ENCODE data around the gene QARS1. TPM values are rescaled to one million over a fixed set of nuclear protein-coding genes. Genes with fewer than 3 reads are reported as not detected.

QARS1 gene
- total RNA-seq, 1 donor from 2014 or later = 185 TPM

- Mint-ChIP-seq H3K27ac (no peak overlapping the region), H3K9me3 (no peaks in the 10 kb centered on the region), H3K36me3 (ENCODE audit: low read depth) (peaks cover 27% of the 10 kb centered on the region), H3K4me1 (ENCODE audit: low read depth) (no peaks in the 10 kb centered on the region), H3K27me3 (ENCODE audit: insufficient read depth) (no peaks in the 10 kb centered on the region), H3K4me3 (no peak overlapping the region)
- no peak for DNase-seq (ENCODE audit: low spot score)
- intact Hi-C loops (cut with micrococcal nuclease) = no loop called here
These were observed 28.4 kb downstream of the QARS1 start for GRCh38 chr3:49076116-49076515.

- no peaks in the 10 kb centered on the region for H3K27me3 Mint-ChIP-seq (ENCODE audit: insufficient read depth)
- H3K4me3 Mint-ChIP-seq = no peak overlapping the region
- DNase-seq (ENCODE audit: low spot score) = no peak
- intact Hi-C loops (cut with micrococcal nuclease) = no loop called here
- H3K9me3 Mint-ChIP-seq = no peaks in the 10 kb centered on the region
- H3K27ac Mint-ChIP-seq = no peak overlapping the region
- peaks cover 30% of the 10 kb centered on the region for H3K36me3 Mint-ChIP-seq (ENCODE audit: low read depth)
- no peaks in the 10 kb centered on the region for H3K4me1 Mint-ChIP-seq (ENCODE audit: low read depth)
These were observed 46.5 kb downstream of the QARS1 start for GRCh38 chr3:49058011-49058410.

- Mint-ChIP-seq H3K27me3 (ENCODE audit: insufficient read depth) (no peaks in the 10 kb centered on the region), H3K36me3 (ENCODE audit: low read depth) (peaks cover 32% of the 10 kb centered on the region), H3K27ac (no peak overlapping the region), H3K4me1 (ENCODE audit: low read depth) (no peaks in the 10 kb centered on the region), H3K9me3 (no peaks in the 10 kb centered on the region), H3K4me3 (no peak overlapping the region)
- intact Hi-C loops (cut with micrococcal nuclease) = no loop called here
- no peak for DNase-seq (ENCODE audit: low spot score)
These were observed 47.3 kb downstream of the QARS1 start for GRCh38 chr3:49057268-49057667.

- Mint-ChIP-seq H3K4me1 (ENCODE audit: low read depth) (no peaks in the 10 kb centered on the region), H3K27ac (no peak overlapping the region), H3K9me3 (no peaks in the 10 kb centered on the region), H3K4me3 (no peak overlapping the region), H3K36me3 (ENCODE audit: low read depth) (peaks cover 44% of the 10 kb centered on the region), H3K27me3 (ENCODE audit: insufficient read depth) (no peaks in the 10 kb centered on the region)
- intact Hi-C loops (cut with micrococcal nuclease) = no loop called here
- DNase-seq (ENCODE audit: low spot score) = no peak
These were observed 50.2 kb downstream of the QARS1 start for GRCh38 chr3:49054344-49054862.

- Mint-ChIP-seq H3K27me3 (ENCODE audit: insufficient read depth) (no peaks in the 10 kb centered on the region), H3K27ac (no peak overlapping the region), H3K4me1 (ENCODE audit: low read depth) (no peaks in the 10 kb centered on the region), H3K36me3 (ENCODE audit: low read depth) (peaks cover 44% of the 10 kb centered on the region), H3K4me3 (no peak overlapping the region), H3K9me3 (no peaks in the 10 kb centered on the region)
- DNase-seq (ENCODE audit: low spot score) = no peak
- intact Hi-C loops (cut with micrococcal nuclease) = no loop called here
These were observed 51.0 kb downstream of the QARS1 start for GRCh38 chr3:49053543-49053942.

Other genes starting within 250 kb of the QARS1 start
- gene SLC25A20, start 205.9 kb downstream of the QARS1 start, total RNA-seq = 15.9 and 17.4 TPM in 2 replicates
- 179 and 180 TPM in 2 replicates for gene ARIH2, start 185.9 kb downstream of the QARS1 start, total RNA-seq
- gene P4HTM, start 114.5 kb downstream of the QARS1 start, total RNA-seq = 34.5 and 36.8 TPM in 2 replicates
- 143 and 145 TPM in 2 replicates for gene WDR6, start 97.4 kb downstream of the QARS1 start, total RNA-seq
- gene DALRD3, start 86.2 kb downstream of the QARS1 start, total RNA-seq = 35.7 and 37.4 TPM in 2 replicates
- gene NDUFAF3, start 82.6 kb downstream of the QARS1 start, total RNA-seq = 126 and 129 TPM in 2 replicates
- gene IMPDH2, start 75.4 kb downstream of the QARS1 start, total RNA-seq = 423 and 434 TPM in 2 replicates
- gene QRICH1, start 10.7 kb downstream of the QARS1 start, total RNA-seq = 147 and 150 TPM in 2 replicates
- 57.7 and 59.7 TPM in 2 replicates for gene USP19, start 16.1 kb upstream of the QARS1 start, total RNA-seq
- gene LAMB2, start 28.3 kb upstream of the QARS1 start, total RNA-seq = not detected in 2 replicates
- 27.6 and 29.1 TPM in 2 replicates for gene CCDC71, start 61.6 kb upstream of the QARS1 start, total RNA-seq
- 2.6 and 2.9 TPM in 2 replicates for gene KLHDC8B, start 66.8 kb upstream of the QARS1 start, total RNA-seq
- 9.1 and 10.1 TPM in 2 replicates for gene C3orf62, start 172.5 kb upstream of the QARS1 start, total RNA-seq
- gene USP4, start 235.3 kb upstream of the QARS1 start, total RNA-seq = 84.4 and 90.2 TPM in 2 replicates

Measured in activated T-helper 1 cell treated with anti-CD3 and anti-CD28 coated beads, Interleukin-12 subunit alpha, Interleukin-12 subunit beta, Interleukin-2, Interleukin-4 antibody, amounts not matched to agents 30 ng/mL and 10 ng/mL and 1 ng/mL, durations not matched to agents 14 hours and 24 hours and 36 hours (primary cell).